K562 (cell line): ENCODE results near the gene MVP. TPM values are rescaled to one million over a fixed set of nuclear protein-coding genes. Genes with fewer than 3 reads are reported as not detected.

Experiments used
- CUX1 ChIP-seq: fragments of 200-800 bp; sonication (Bioruptor generic); IDR thresholded peaks from 2 replicates; pipeline ENCODE4 v1.6.1; 2016; ENCODE audit warnings: missing genetic modification characterization, missing compliant biosample characterization
- DIDO1 ChIP-seq: fragments of 450-650 bp; IDR thresholded peaks from 2 replicates; pipeline ENCODE4 v1.6.1; 2016; ENCODE audit warnings: low read depth, missing biosample characterization, missing genetic modification characterization
- DPF2 ChIP-seq: fragments of 450-650 bp; IDR thresholded peaks from 2 replicates; pipeline ENCODE4 v1.6.1; 2016
- E2F3 ChIP-seq: fragments of 250-450 bp; sonication (Bioruptor Pico); IDR thresholded peaks from 2 replicates; pipeline ENCODE4 v1.4.0; 2020; ENCODE audit warnings: mild to moderate bottlenecking
- HDAC1 ChIP-seq, 2 experiments: fragments of 450-650 bp; IDR thresholded peaks; 2 replicates each; pipeline ENCODE4 v1.6.1; 2016 to 2017; ENCODE audit warnings: inconsistent platforms in 1 of 2, mild to moderate bottlenecking in 1 of 2, moderate library complexity in 1 of 2
- NFE2L1 ChIP-seq: fragments of 450-650 bp; IDR thresholded peaks from 2 replicates; pipeline ENCODE4 v1.6.1; 2016; ENCODE audit warnings: missing genetic modification characterization, low read depth, mild to moderate bottlenecking, missing compliant biosample characterization, moderate library complexity, borderline replicate concordance
- OTX1 ChIP-seq: fragments of 450-650 bp; formaldehyde crosslinking; IDR thresholded peaks from 2 replicates; pipeline ENCODE4 v1.4.0; 2022; ENCODE audit warnings: mild to moderate bottlenecking
- PATZ1 ChIP-seq: fragments of 250-450 bp; sonication (Bioruptor Pico); IDR thresholded peaks from 2 replicates; pipeline ENCODE4 v1.5.0; 2020; ENCODE audit warnings: mild to moderate bottlenecking, borderline replicate concordance
- TCFL5 ChIP-seq: fragments of 250-450 bp; sonication (Bioruptor Pico); conservative IDR thresholded peaks from 2 replicates; pipeline ENCODE4 v1.6.1; 2021; ENCODE audit warnings: mild to moderate bottlenecking, moderate library complexity, matching md5 sums
- ZBTB17 ChIP-seq: fragments of 450-650 bp; formaldehyde crosslinking; IDR thresholded peaks from 2 replicates; pipeline ENCODE4 v1.4.0; 2020; ENCODE audit warnings: mild to moderate bottlenecking
- ZNF175 ChIP-seq: fragments of 200-800 bp; sonication (Bioruptor generic); IDR thresholded peaks from 2 replicates; pipeline ENCODE4 v1.6.1; 2016; ENCODE audit warnings: low read depth, mild to moderate bottlenecking, missing genetic modification characterization, missing compliant biosample characterization
- ZNF311 ChIP-seq: fragments of 250-450 bp; sonication (Bioruptor Pico); IDR thresholded peaks from 2 replicates; pipeline ENCODE4 v1.4.0; 2020; ENCODE audit warnings: mild to moderate bottlenecking, moderate library complexity
- ZNF354B ChIP-seq: fragments of 250-450 bp; sonication (Bioruptor Pico); IDR thresholded peaks from 2 replicates; pipeline ENCODE4 v1.4.0; 2020
- ZNF583 ChIP-seq: fragments of 250-450 bp; sonication (Bioruptor Pico); IDR thresholded peaks from 2 replicates; pipeline ENCODE4 v1.4.0; 2020
- ZNF584 ChIP-seq: fragments of 200-800 bp; sonication (Bioruptor generic); IDR thresholded peaks from 2 replicates; pipeline ENCODE4 v1.6.1; 2016; ENCODE audit warnings: low read depth, mild to moderate bottlenecking, missing genetic modification characterization, missing compliant biosample characterization
- ZNF592 ChIP-seq: fragments of 450-650 bp; IDR thresholded peaks from 2 replicates; pipeline ENCODE4 v1.6.1; 2017; ENCODE audit warnings: antibody characterized with exemption, mild to moderate bottlenecking
- polyA plus RNA-seq, 8 experiments: library from polyadenylated mRNA; depleted of rRNA in 4 of 8; stranded (reverse) in 5 of 8; unstranded in 3 of 8; fragments of >200 nt; fragmentation: Nextera tagmentation in 2 of 8; fragmentation: Illumina TruSeq in 1 of 8; extraction: Ambion mirVana in 2 of 8; extraction: Trizol in 1 of 8; gene quantifications; 2 replicates each; pipeline versions ENCODE4 v1.2.1 to v1.2.3, GENCODE V29; 2011 to 2014; ENCODE audit warnings: inconsistent platforms in 1 of 8, missing spikeins in 1 of 8
- total RNA-seq, 7 experiments: library from RNA; depleted of rRNA in 6 of 7; stranded (reverse); fragments of >200 nt in 6 of 7; fragmentation: Illumina TruSeq in 2 of 7; extraction: Trizol in 2 of 7; gene quantifications; 2 replicates each; pipeline versions ENCODE4 v1.2.1 to v1.2.3, GENCODE V29; 2011 to 2021; ENCODE audit warnings: low replicate concordance in 1 of 7

Gene MVP
- total and polyA plus RNA-seq, 9 of the 15 experiments (the other 6 are each of a cell fraction or from before 2014, with no cell fraction given), result 0.39 to 1.9 (median 0.76) TPM; not detected in 2

- peak; percentile 73 for TF ChIP-seq NFE2L1
- TF ChIP-seq ZNF175, result peak; percentile 88
- TF ChIP-seq HDAC1 (IDR thresholded peaks at IDR 0.05), result peak in 1 of 2 experiments; percentile 71; a peak in 2 of 4 replicates
- peak; percentile 72; the same call in 1 of the 2 replicates for TF ChIP-seq PATZ1 (CRISPR knock-in tag)
- peak; percentile 77; the same call in 1 of the 2 replicates for TF ChIP-seq E2F3 (CRISPR knock-in tag)
- peak; percentile 81 for TF ChIP-seq ZNF584 (CRISPR knock-in tag)
- TF ChIP-seq ZNF583 (CRISPR knock-in tag), result peak; percentile 94
- peak; percentile 89 for TF ChIP-seq ZBTB17 (CRISPR knock-in tag)
- peak; percentile 85; the same call in 1 of the 2 replicates for TF ChIP-seq ZNF354B (CRISPR knock-in tag)
- TF ChIP-seq OTX1 (CRISPR knock-in tag), result peak; percentile 93; the same call in 1 of the 2 replicates
- peak; percentile 87 for TF ChIP-seq CUX1 (CRISPR knock-in tag)
- TF ChIP-seq TCFL5 (CRISPR knock-in tag), result peak; percentile 83
- TF ChIP-seq ZNF311 (CRISPR knock-in tag), result peak; percentile 84
- peak; percentile 83 for TF ChIP-seq ZNF592
- TF ChIP-seq DPF2, result peak; percentile 30; the same call in 1 of the 2 replicates
- TF ChIP-seq DIDO1 (tag), result peak; percentile 78; the same call in 1 of the 2 replicates
Observed at GRCh38 chr16:29783094-29783953, 36.9 kb upstream of the MVP start (continued).
